NCI-H1436 treated with DMSO at 0.1 percent for 48 hours (cell line): ENCODE data around the gene ERF.

ENCODE experiments used
- DNase-seq: peaks from one replicate; lab custom pipeline; 2025; lab: John Stamatoyannopoulos, UW

Gene ERF

GRCh38 chr19:42287017-42287826, 32.3 kb upstream of the ERF start:
- DNase-seq: no peak

GRCh38 chr19:42286349-42287016, 31.6 kb upstream of the ERF start:
- no peak for DNase-seq

- no peak for DNase-seq
Measured at GRCh38 chr19:42285988-42286348, 31.0 kb upstream of the ERF start.

- no peak for DNase-seq
Measured at GRCh38 chr19:42285541-42285941, 30.6 kb upstream of the ERF start.

GRCh38 chr19:42284591-42285341, 29.8 kb upstream of the ERF start:
- no peak for DNase-seq

- DNase-seq: no peak
Measured at GRCh38 chr19:42284066-42284501, 29.2 kb upstream of the ERF start.

- peak; percentile 50 for DNase-seq
Measured at GRCh38 chr19:42283188-42284065, 28.5 kb upstream of the ERF start.

- DNase-seq: no peak
Measured at GRCh38 chr19:42282819-42283187, 27.9 kb upstream of the ERF start.

GRCh38 chr19:42281827-42282762, 27.2 kb upstream of the ERF start:
- no peak for DNase-seq

GRCh38 chr19:42281146-42281826, 26.4 kb upstream of the ERF start:
- no peak for DNase-seq

- no peak for DNase-seq
Measured at GRCh38 chr19:42280815-42281145, 25.9 kb upstream of the ERF start.

GRCh38 chr19:42279902-42280814, 25.2 kb upstream of the ERF start:
- DNase-seq: peak; percentile 85

GRCh38 chr19:42279155-42279901, 24.4 kb upstream of the ERF start:
- DNase-seq: no peak

GRCh38 chr19:42278452-42279154, 23.7 kb upstream of the ERF start:
- no peak for DNase-seq

GRCh38 chr19:42277821-42278451, 23.0 kb upstream of the ERF start:
- DNase-seq: no peak

GRCh38 chr19:42276821-42277220, 21.9 kb upstream of the ERF start:
- DNase-seq: no peak

- DNase-seq: no peak
Measured at GRCh38 chr19:42276284-42276683, 21.4 kb upstream of the ERF start.
